Endothelial cell of umbilical vein (primary cell): Measurements from ENCODE around the gene CELSR1. TPM values are rescaled to one million over a fixed set of nuclear protein-coding genes. Genes with fewer than 3 reads are reported as not detected.

Experiments used
- BruUV-seq: library from RNA; stranded (reverse); fragments of 400-500 nt; replicated peaks from 2 replicates; lab custom pipeline; 2021; lab: Mats Ljungman, UMichigan
- CTCF ChIA-PET: fragments of 300-600, 350-600 bp; sonication (Branson Sonifier 250); formaldehyde crosslinking; loops from one replicate; lab custom pipeline; 2021; ENCODE audit warnings: antibody characterized with exemption, inconsistent platforms; lab: Charles Lee
- POLR2A ChIA-PET: fragments of 300-600, 350-600 bp; sonication (Branson Sonifier 250); formaldehyde crosslinking; loops from one replicate; lab custom pipeline; 2021; ENCODE audit warnings: antibody characterized with exemption, inconsistent platforms; lab: Charles Lee
- DNase-seq: peaks from one replicate; pipeline ENCODE4 v3.0.0-alpha.2; 2011; ENCODE audit warnings: low read depth, low spot score
- FAIRE-seq: peaks from 2 replicates; lab custom pipeline; 2011; peaks lifted over from hg19 to GRCh38; lab: Jason Lieb, UNC
- H2AFZ ChIP-seq: 2 replicates; pipeline ENCODE4 v1.6.0; 2012; ENCODE audit warnings: low read depth, low read length, control low read depth, inconsistent platforms
- H3K27ac ChIP-seq: 2 replicates; pipeline ENCODE4 v1.5.1; 2011; ENCODE audit warnings: low read depth, mild to moderate bottlenecking, control low read depth, low read length, moderate library complexity; ENCODE audit not compliant: insufficient read depth
- H3K27me3 ChIP-seq, 2 experiments: 2 replicates each; pipeline versions ENCODE4 v1.6.0 to v1.6.1; 2011; ENCODE audit warnings: low read length in 2 of 2, mixed read lengths in 1 of 2; ENCODE audit not compliant: control insufficient read depth in 2 of 2, insufficient read depth in 2 of 2
- H3K36me3 ChIP-seq, 2 experiments: 2 replicates in 1 of 2; 3 replicates in 1 of 2; pipeline ENCODE4 v1.5.1; 2011; ENCODE audit warnings: low read length in 2 of 2, mild to moderate bottlenecking in 1 of 2, moderate library complexity in 1 of 2; ENCODE audit not compliant: control insufficient read depth in 2 of 2, insufficient read depth in 2 of 2; ENCODE audit errors: extremely low read depth in 1 of 2
- H3K4me1 ChIP-seq: 3 replicates; pipeline ENCODE4 v1.5.1; 2011; ENCODE audit warnings: mild to moderate bottlenecking, low read length; ENCODE audit not compliant: control insufficient read depth, insufficient read depth; ENCODE audit errors: extremely low read depth
- H3K4me2 ChIP-seq: 2 replicates; pipeline ENCODE4 v1.6.1; 2011; ENCODE audit warnings: low read length, control low read depth, mixed read lengths; ENCODE audit not compliant: insufficient read depth
- H3K4me3 ChIP-seq, 3 experiments: fragments of 200-600 bp in 1 of 3; sonication (generic), shearing (Covaris generic) in 1 of 3; replicated peaks in 1 of 3; 2 replicates each; pipeline ENCODE4 v1.5.1; 2011 to 2016; ENCODE audit warnings: control low read depth in 3 of 3, low read length in 3 of 3, mild to moderate bottlenecking in 2 of 3, inconsistent platforms in 1 of 3, low read depth in 1 of 3, moderate library complexity in 1 of 3; ENCODE audit not compliant: insufficient read depth in 1 of 3
- H3K79me2 ChIP-seq: 2 replicates; pipeline ENCODE4 v1.6.0; 2012; ENCODE audit warnings: low read length, inconsistent platforms; ENCODE audit not compliant: control insufficient read depth, insufficient read depth
- H3K9ac ChIP-seq: replicated peaks from 2 replicates; pipeline ENCODE3; 2011; ENCODE audit warnings: low read length, control low read depth; ENCODE audit not compliant: insufficient read depth; ENCODE audit errors: extremely low read depth
- H3K9me1 ChIP-seq: replicated peaks from 3 replicates; pipeline ENCODE4 v1.6.0; 2011; ENCODE audit warnings: mild to moderate bottlenecking, low read length; ENCODE audit not compliant: control insufficient read depth, insufficient read depth; ENCODE audit errors: extremely low read depth
- H3K9me3 ChIP-seq: replicated peaks from 2 replicates; pipeline ENCODE4 v1.5.1; 2012; ENCODE audit warnings: low read length, inconsistent platforms; ENCODE audit not compliant: control insufficient read depth, insufficient read depth
- H4K20me1 ChIP-seq: replicated peaks from 2 replicates; pipeline ENCODE3; 2011; ENCODE audit warnings: mild to moderate bottlenecking, low read length; ENCODE audit not compliant: control insufficient read depth, insufficient read depth; ENCODE audit errors: extremely low read depth
- EZH2 ChIP-seq: IDR thresholded peaks from 2 replicates; pipeline ENCODE4 v1.6.1; 2012; ENCODE audit warnings: borderline replicate concordance, low read depth, mild to moderate bottlenecking, moderate library complexity, low read length, inconsistent platforms; ENCODE audit not compliant: severe bottlenecking
- FOS ChIP-seq: IDR thresholded peaks from 2 replicates; pipeline ENCODE4 v1.6.1; 2011; ENCODE audit warnings: mild to moderate bottlenecking, low read length, moderate library complexity, borderline replicate concordance; ENCODE audit not compliant: insufficient read depth
- GATA2 ChIP-seq: IDR thresholded peaks from 2 replicates; pipeline ENCODE4 v1.7.0; 2011; ENCODE audit warnings: low read depth, mild to moderate bottlenecking, moderate library complexity, mixed read lengths, low read length; ENCODE audit not compliant: insufficient read length, insufficient read depth
- JUN ChIP-seq: IDR thresholded peaks from 2 replicates; pipeline ENCODE4 v1.6.1; 2011; ENCODE audit warnings: borderline replicate concordance, low read depth; ENCODE audit not compliant: insufficient read length, insufficient read depth
- MYC ChIP-seq: IDR thresholded peaks from one replicate; pipeline ENCODE4 v1.6.1; 2011; ENCODE audit warnings: mild to moderate bottlenecking, low read depth, low read length
- POLR2A ChIP-seq: IDR thresholded peaks from 2 replicates; pipeline ENCODE4 v1.6.1; 2012; ENCODE audit warnings: low read depth, mild to moderate bottlenecking, control low read depth, low read length
- POLR2AphosphoS5 ChIP-seq: IDR thresholded peaks from 2 replicates; pipeline ENCODE4 v1.6.1; 2012; ENCODE audit warnings: low read depth, mild to moderate bottlenecking, control low read depth, low read length, moderate library complexity; ENCODE audit not compliant: insufficient read depth
- dilution Hi-C: fragments of 300-500 bp; cut with MboI; formaldehyde crosslinking; loops from one replicate; pipeline ENCODE4 v1.15.0; 2019; ENCODE audit warnings: low sequenced_read_pairs; ENCODE audit not compliant: extremely low pct_ligation_motif_present
- intact Hi-C: fragments of 100-400 bp; cut with micrococcal nuclease; formaldehyde crosslinking; loops from one replicate; pipeline ENCODE4 v1.10.0; 2022
- polyA plus RNA-seq, 4 experiments: library from polyadenylated mRNA; depleted of rRNA in 3 of 4; stranded (reverse) in 3 of 4; unstranded in 1 of 4; fragments of >200 nt; gene quantifications; 2 replicates each; pipeline versions ENCODE4 v1.2.1 to v1.2.3, GENCODE V29; 2011 to 2012; ENCODE audit warnings: missing spikeins in 1 of 4
- total RNA-seq: library from RNA; stranded (reverse); gene quantifications from 2 replicates; pipeline ENCODE4 v1.2.3, GENCODE V29; 2021
- TF ChIP-seq, protein P1 (sequence below): IDR thresholded peaks from 2 replicates; pipeline ENCODE4 v1.6.1; 2011; ENCODE audit not compliant: insufficient read depth, insufficient read length
- TF ChIP-seq, protein P2 (sequence below), 2 donors: IDR thresholded peaks; 1 replicate in 1 of 2; 2 replicates in 1 of 2; pipeline ENCODE4 v1.5.1; 2011; ENCODE audit warnings: low read length in 2 of 2, mild to moderate bottlenecking in 2 of 2, moderate library complexity in 2 of 2, control low read depth in 1 of 2, inconsistent platforms in 1 of 2, low read depth in 1 of 2; ENCODE audit not compliant: insufficient read depth in 1 of 2; ENCODE audit errors: extremely low read depth in 1 of 2

Gene CELSR1
- total and polyA plus RNA-seq, 2 donors (not counting 3 experiments of a cell fraction or from before 2014, with no cell fraction given): 3.7 to 5.4 TPM

DNA sequence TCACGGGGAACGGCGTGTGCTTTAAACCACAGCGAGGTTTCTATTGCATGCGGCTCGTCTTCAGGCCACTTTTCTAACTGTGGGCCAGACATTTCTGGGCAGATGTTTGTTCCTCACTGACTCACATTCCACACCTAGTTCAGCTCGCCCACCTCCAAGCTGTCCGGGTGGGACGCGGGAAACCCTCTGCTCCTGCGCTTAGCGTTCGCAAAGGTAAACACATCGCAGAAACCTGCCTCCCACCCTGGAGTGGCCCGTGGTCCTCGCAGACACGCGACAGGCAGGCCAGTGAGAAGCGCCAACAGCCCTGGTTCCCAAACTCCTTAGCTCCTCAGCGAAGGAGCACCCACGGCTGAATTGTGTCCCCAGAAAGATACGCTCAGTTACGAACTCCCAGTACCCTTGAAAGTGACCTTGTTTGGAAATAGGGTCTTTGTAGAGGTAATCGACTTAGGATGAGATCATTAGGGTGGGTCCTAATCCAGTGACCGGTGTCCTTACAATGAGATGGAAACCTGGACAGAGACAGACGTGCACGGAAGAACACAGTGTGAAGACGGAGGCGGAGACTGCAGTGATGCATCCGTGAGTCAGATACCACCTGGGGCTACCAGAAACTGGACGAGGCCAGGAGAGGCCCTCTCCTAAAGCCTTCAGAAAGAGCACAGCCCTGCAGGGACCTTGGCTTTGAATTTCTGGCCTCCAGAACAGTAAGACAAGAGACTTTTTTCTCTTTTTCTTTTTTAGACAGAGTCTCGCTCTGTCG lies 82.7 kb downstream of the CELSR1 start:
- no TSS peak for BruUV-seq
- no peak for DNase-seq
- CTCF ChIA-PET: no interaction called here
- no peak overlapping the region for H3K4me2 ChIP-seq
- no peaks in the 10 kb centered on the region for H3K79me2 ChIP-seq
- H4K20me1 ChIP-seq: no peaks in the 10 kb centered on the region
- H2AFZ ChIP-seq: no peak overlapping the region
- H3K9me3 ChIP-seq: no peaks in the 10 kb centered on the region
- FAIRE-seq: no peak
- no peaks in the 10 kb centered on the region for H3K4me1 ChIP-seq
- H3K9ac ChIP-seq: no peak overlapping the region
- no peaks in the 10 kb centered on the region for H3K36me3 ChIP-seq
- H3K4me3 ChIP-seq: no peak overlapping the region
- H3K27ac ChIP-seq: no peak overlapping the region
- dilution Hi-C loops: no loop called here
- TF ChIP-seq EZH2 (no peak), GATA2 (no peak), MYC (no peak), POLR2A (no peak), JUN (no peak), FOS (no peak), POLR2AphosphoS5 (no peak)
- TF ChIP-seq, protein P1, sequence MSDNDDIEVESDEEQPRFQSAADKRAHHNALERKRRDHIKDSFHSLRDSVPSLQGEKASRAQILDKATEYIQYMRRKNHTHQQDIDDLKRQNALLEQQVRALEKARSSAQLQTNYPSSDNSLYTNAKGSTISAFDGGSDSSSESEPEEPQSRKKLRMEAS: no peak
- TF ChIP-seq, protein P2, sequence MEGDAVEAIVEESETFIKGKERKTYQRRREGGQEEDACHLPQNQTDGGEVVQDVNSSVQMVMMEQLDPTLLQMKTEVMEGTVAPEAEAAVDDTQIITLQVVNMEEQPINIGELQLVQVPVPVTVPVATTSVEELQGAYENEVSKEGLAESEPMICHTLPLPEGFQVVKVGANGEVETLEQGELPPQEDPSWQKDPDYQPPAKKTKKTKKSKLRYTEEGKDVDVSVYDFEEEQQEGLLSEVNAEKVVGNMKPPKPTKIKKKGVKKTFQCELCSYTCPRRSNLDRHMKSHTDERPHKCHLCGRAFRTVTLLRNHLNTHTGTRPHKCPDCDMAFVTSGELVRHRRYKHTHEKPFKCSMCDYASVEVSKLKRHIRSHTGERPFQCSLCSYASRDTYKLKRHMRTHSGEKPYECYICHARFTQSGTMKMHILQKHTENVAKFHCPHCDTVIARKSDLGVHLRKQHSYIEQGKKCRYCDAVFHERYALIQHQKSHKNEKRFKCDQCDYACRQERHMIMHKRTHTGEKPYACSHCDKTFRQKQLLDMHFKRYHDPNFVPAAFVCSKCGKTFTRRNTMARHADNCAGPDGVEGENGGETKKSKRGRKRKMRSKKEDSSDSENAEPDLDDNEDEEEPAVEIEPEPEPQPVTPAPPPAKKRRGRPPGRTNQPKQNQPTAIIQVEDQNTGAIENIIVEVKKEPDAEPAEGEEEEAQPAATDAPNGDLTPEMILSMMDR (IDR thresholded peaks at IDR 0.05; ENCODE audit: extremely low read depth in 1 of 2, insufficient read depth in 1 of 2, low read depth in 1 of 2, low read length in 2 of 2): no peak
- no peaks in the 10 kb centered on the region for H3K27me3 ChIP-seq
- intact Hi-C loops: no loop called here
- no peaks in the 10 kb centered on the region for H3K9me1 ChIP-seq
- POLR2A ChIA-PET: no interaction called here
